ENCODE data around the gene NRBF2. TPM values are rescaled to one million over a fixed set of nuclear protein-coding genes. Genes with fewer than 3 reads are reported as not detected.

The NRBF2 gene
- total RNA-seq, 2 experiments from 2014 or later: 23.1 to 24.1 TPM

DNA sequence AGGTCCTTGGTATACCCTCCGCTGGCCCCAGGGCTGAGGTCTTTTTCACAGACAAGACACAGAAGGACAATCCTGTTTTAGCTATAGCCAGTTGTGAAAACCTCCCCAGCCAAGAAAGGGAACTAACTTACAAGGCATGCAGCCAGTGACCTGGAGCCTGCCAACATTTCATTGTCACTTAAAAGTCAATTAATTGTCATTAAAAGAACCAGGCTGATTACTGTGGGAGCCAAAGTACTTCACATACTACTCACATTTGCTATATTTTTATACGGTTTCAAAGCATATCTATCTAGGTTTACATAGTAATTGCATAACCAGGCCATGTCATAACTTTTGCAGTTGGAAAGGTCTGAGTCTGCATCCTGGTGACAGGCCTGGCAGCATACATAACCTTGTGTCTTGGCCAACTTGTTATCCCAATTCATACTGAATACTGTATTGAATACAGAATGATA is 31.1 kb downstream of the NRBF2 start:
- H3K4me1 Mint-ChIP-seq (ENCODE audit: low read depth): peaks cover 16% of the 10 kb centered on the region
- ATAC-seq: no peak
- H3K4me3 Mint-ChIP-seq: no peak overlapping the region
- peaks cover 15% of the 10 kb centered on the region for H3K36me3 Mint-ChIP-seq (ENCODE audit: low read depth)
- no peaks in the 10 kb centered on the region for H3K27me3 Mint-ChIP-seq
- H3K9me3 Mint-ChIP-seq: no peaks in the 10 kb centered on the region
- intact Hi-C loops (cut with micrococcal nuclease): no loop called here
- TF ChIP-seq, protein P1, sequence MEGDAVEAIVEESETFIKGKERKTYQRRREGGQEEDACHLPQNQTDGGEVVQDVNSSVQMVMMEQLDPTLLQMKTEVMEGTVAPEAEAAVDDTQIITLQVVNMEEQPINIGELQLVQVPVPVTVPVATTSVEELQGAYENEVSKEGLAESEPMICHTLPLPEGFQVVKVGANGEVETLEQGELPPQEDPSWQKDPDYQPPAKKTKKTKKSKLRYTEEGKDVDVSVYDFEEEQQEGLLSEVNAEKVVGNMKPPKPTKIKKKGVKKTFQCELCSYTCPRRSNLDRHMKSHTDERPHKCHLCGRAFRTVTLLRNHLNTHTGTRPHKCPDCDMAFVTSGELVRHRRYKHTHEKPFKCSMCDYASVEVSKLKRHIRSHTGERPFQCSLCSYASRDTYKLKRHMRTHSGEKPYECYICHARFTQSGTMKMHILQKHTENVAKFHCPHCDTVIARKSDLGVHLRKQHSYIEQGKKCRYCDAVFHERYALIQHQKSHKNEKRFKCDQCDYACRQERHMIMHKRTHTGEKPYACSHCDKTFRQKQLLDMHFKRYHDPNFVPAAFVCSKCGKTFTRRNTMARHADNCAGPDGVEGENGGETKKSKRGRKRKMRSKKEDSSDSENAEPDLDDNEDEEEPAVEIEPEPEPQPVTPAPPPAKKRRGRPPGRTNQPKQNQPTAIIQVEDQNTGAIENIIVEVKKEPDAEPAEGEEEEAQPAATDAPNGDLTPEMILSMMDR (IDR thresholded peaks at IDR 0.05): no peak
- POLR2A ChIA-PET: no interaction called here
- H3K27ac Mint-ChIP-seq: peak overlapping the region; percentile 46
- CTCF ChIA-PET: interaction anchor here (5.9 to 12.4 kb wide), 3 partner anchors 7 to 554 kb away, joined by 56 to 215 read pairs (median 171); no protein-coding TSS in a partner anchor
- no peak for DNase-seq

GRCh38 chr10:63165249-63165648 is 32.1 kb downstream of the NRBF2 start:
- Mint-ChIP-seq H3K4me3 (no peak overlapping the region), H3K27me3 (no peaks in the 10 kb centered on the region), H3K36me3 (ENCODE audit: low read depth) (peaks cover 23% of the 10 kb centered on the region), H3K9me3 (no peaks in the 10 kb centered on the region), H3K27ac (no peak overlapping the region), H3K4me1 (ENCODE audit: low read depth) (peaks cover 23% of the 10 kb centered on the region)
- intact Hi-C loops (cut with micrococcal nuclease): no loop called here
- ChIA-PET POLR2A (interaction anchor here (0.6 kb wide), 1 partner anchor 20 kb away, joined by 3 read pairs; no protein-coding TSS in a partner anchor), CTCF (interaction anchor here (0.9 to 12.4 kb wide), 9 partner anchors 8 to 601 kb away, joined by 3 to 215 read pairs (median 16); no protein-coding TSS in a partner anchor)
- TF ChIP-seq, protein P1 (IDR thresholded peaks at IDR 0.05): no peak
- ATAC-seq (no peak), DNase-seq (no peak)

GRCh38 chr10:63166742-63167258 is 33.7 kb downstream of the NRBF2 start:
- DNase-seq (peak; percentile 19), ATAC-seq (peak; percentile 84)
- no peak overlapping the region for H3K4me3 Mint-ChIP-seq
- TF ChIP-seq, protein P1 (IDR thresholded peaks at IDR 0.05): peak; percentile 79
- CTCF ChIA-PET: interaction anchor here (0.6 to 12.4 kb wide), 60 partner anchors 9 to 730 kb away, joined by 3 to 215 read pairs (median 5); partner anchors contain the start of genes JMJD1C and NRBF2
- H3K27ac Mint-ChIP-seq: no peak overlapping the region
- H3K36me3 Mint-ChIP-seq (ENCODE audit: low read depth): peaks cover 29% of the 10 kb centered on the region
- intact Hi-C loops (cut with micrococcal nuclease): loop anchor here (2.0 kb wide), 1 partner anchor 462 kb away; no protein-coding TSS in a partner anchor
- H3K4me1 Mint-ChIP-seq (ENCODE audit: low read depth): peaks cover 35% of the 10 kb centered on the region
- H3K27me3 Mint-ChIP-seq: no peaks in the 10 kb centered on the region
- H3K9me3 Mint-ChIP-seq: no peaks in the 10 kb centered on the region
- POLR2A ChIA-PET: interaction anchor here (0.6 to 1.4 kb wide), 4 partner anchors 9 to 540 kb away, joined by 3 to 7 read pairs (median 4); no protein-coding TSS in a partner anchor

DNA sequence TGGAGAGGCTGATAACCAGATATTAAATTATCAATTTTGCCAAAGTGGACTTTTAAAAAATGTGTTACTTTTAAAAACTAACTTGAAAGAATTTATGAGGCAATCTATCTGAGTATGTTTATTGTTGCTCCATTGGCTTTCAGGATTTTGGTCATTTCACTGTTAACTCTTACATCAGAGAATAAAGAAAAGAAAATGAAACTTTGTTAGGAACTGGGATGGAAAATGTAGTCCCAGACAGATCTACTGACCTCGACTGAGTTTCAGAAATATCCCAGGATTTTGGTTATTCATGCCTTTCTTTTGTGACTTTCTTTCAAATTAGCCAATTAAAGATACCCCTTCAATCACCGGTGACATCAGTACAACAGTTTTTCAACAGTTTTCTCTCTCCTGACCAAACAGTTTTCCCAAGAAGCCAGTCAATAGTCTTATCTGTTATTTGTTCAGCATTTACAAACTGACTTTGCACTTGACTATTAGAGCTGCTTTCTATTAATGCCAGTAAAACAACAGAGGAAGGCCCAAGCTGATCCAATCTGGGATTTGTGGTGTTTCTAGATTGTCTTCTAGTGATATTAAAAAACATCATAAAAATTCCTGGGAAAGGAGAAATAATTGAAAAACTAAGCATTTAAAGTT is 35.8 kb downstream of the NRBF2 start:
- Mint-ChIP-seq H3K4me1 (ENCODE audit: low read depth) (peaks cover 57% of the 10 kb centered on the region), H3K9me3 (peaks cover 3% of the 10 kb centered on the region), H3K27me3 (no peaks in the 10 kb centered on the region), H3K4me3 (no peak overlapping the region), H3K36me3 (ENCODE audit: low read depth) (peaks cover 44% of the 10 kb centered on the region), H3K27ac (peak overlapping the region; percentile 60)
- DNase-seq: no peak
- intact Hi-C loops (cut with micrococcal nuclease): no loop called here
- ChIA-PET CTCF (interaction anchor here (2.9 to 12.4 kb wide), 4 partner anchors 12 to 550 kb away, joined by 20 to 215 read pairs (median 114); no protein-coding TSS in a partner anchor), POLR2A (interaction anchor here (1.4 kb wide), 1 partner anchor 99 kb away, joined by 4 read pairs; no protein-coding TSS in a partner anchor)
- no peak for ATAC-seq
- TF ChIP-seq, protein P1 (IDR thresholded peaks at IDR 0.05): no peak
